ENCODE results near the gene ENTHD1. TPM values are rescaled to one million over a fixed set of nuclear protein-coding genes. Genes with fewer than 3 reads are reported as not detected.

Gene ENTHD1
- total RNA-seq, 4 donors from 2014 or later, result not detected

DNA sequence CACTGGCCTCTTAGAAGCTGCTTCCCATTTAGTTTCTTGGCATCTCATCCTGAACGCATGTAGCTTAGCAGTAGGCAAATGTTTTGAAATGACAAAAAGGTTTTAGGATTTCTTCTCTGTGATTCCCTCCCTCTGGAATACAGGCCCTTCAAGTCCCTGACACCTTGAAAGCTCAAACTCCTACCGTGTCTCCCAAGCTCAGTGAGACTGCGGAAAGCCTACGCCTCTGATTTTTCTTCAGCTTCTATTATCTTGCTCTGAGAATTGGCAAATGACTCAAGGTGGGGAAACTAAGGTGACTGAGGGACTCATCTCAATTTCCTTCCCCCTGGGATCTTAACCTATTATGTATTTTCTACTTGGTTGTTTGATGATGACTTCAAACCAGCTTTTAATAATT lies 130.3 kb downstream of the ENTHD1 start:
- TF ChIP-seq, protein P1, sequence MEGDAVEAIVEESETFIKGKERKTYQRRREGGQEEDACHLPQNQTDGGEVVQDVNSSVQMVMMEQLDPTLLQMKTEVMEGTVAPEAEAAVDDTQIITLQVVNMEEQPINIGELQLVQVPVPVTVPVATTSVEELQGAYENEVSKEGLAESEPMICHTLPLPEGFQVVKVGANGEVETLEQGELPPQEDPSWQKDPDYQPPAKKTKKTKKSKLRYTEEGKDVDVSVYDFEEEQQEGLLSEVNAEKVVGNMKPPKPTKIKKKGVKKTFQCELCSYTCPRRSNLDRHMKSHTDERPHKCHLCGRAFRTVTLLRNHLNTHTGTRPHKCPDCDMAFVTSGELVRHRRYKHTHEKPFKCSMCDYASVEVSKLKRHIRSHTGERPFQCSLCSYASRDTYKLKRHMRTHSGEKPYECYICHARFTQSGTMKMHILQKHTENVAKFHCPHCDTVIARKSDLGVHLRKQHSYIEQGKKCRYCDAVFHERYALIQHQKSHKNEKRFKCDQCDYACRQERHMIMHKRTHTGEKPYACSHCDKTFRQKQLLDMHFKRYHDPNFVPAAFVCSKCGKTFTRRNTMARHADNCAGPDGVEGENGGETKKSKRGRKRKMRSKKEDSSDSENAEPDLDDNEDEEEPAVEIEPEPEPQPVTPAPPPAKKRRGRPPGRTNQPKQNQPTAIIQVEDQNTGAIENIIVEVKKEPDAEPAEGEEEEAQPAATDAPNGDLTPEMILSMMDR (IDR thresholded peaks at IDR 0.05), result no peak
- TF ChIP-seq POLR2A (IDR thresholded peaks at IDR 0.05), result no peak
- H3K4me3 ChIP-seq (ENCODE audit: low read depth, poor library complexity, severe bottlenecking), result no peak overlapping the region
- WGBS, 2 donors, result 73 to 79% methylated on average over 4 of the region's 4 CpGs
- intact Hi-C loops (cut with DNase I; ENCODE audit: low total_unique reads), result no loop called here
- no peak for DNase-seq (ENCODE audit: low spot score in 2 of 2)

DNA sequence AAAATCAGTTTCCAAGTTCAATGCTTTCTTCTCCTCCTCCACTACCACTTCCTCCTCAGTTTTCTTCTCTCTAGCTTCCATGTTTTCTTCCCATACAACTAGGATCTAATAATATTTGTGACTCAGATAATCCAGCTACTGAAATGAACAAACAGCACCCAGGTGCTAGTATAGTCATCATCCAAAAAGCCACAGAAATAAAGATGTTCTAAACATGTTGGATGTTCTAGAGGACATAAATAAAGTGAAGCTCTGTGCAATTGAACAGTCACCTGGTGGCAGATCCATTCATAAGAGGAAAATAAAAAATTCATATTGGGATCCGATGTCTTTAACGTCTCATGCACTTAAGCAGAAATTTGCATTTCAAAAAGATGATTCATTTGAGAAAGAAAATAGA lies 142.8 kb downstream of the ENTHD1 start:
- intact Hi-C loops (cut with DNase I; ENCODE audit: low total_unique reads), result no loop called here
- no peak for DNase-seq (ENCODE audit: low spot score in 2 of 2)
- no peak overlapping the region for H3K4me3 ChIP-seq (ENCODE audit: low read depth, poor library complexity, severe bottlenecking)
- TF ChIP-seq, protein P1 (IDR thresholded peaks at IDR 0.05), result no peak
- no peak for TF ChIP-seq POLR2A (IDR thresholded peaks at IDR 0.05)
- 60 to 65% methylated on average over 2 of the region's 2 CpGs for WGBS, 2 donors

DNA sequence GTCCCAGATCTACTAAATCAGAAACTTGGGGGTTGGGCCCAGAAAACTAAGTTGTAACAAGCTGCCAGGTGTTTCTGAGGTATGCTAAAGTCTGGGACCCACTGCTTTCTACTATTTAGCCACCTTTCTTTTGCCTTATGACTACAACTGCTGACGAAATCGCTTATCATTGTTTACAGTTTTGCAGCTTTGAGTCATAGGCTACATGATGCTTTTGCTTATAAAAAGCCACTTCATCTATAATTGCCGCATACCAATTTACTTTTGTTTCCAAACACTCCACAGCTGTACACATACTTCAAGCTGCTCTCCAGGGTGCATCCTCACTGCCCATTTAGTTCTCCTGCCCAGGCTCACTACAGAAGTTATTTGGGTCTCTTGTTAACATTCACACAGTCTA lies 144.7 kb downstream of the ENTHD1 start:
- TF ChIP-seq, protein P1 (IDR thresholded peaks at IDR 0.05), result no peak
- TF ChIP-seq POLR2A (IDR thresholded peaks at IDR 0.05), result no peak
- intact Hi-C loops (cut with DNase I; ENCODE audit: low total_unique reads), result no loop called here
- H3K4me3 ChIP-seq (ENCODE audit: low read depth, poor library complexity, severe bottlenecking), result no peak overlapping the region
- DNase-seq (ENCODE audit: low spot score in 2 of 2), result no peak
- whole genome bisulfite sequencing, 2 donors, result 73 to 87% methylated on average over 3 of the region's 3 CpGs

DNA sequence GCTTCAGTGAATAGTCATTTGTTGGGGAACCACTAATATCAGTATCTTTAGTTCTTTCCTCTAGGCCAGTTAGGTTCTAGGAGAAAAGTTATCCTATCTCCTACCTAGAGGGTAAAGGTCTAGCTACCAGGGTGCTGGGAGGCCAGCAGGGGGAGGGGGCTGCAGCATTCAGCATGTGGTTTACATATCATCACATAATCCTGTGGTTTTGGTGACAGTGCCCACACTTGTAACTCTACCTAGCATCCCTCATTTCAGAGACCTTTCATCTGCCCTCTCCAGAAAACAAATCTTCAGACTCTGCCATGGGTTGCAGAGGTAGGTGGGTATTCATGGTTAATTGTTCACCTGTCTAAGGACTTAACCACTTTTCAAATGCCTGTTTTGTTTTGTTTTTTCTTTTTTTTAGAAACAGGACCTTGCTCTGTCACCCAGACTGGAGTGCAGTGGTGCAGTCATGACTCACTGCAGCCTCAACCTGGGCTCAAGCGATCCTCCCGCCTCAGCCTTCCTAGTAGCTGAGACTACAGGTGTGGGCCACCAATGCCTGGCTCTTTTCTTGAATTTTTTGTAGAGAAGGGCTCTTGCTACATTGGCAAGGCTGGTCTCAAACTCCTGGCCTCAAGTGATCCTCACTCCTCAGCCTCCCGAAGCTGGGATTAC lies 146.8 kb downstream of the ENTHD1 start:
- 94 to 95% methylated on average over 3 of the region's 3 CpGs for WGBS, 2 donors
- intact Hi-C loops (cut with DNase I; ENCODE audit: low total_unique reads), result no loop called here
- TF ChIP-seq, protein P1 (IDR thresholded peaks at IDR 0.05), result no peak
- no peak for TF ChIP-seq POLR2A (IDR thresholded peaks at IDR 0.05)
- no peak overlapping the region for H3K4me3 ChIP-seq (ENCODE audit: low read depth, poor library complexity, severe bottlenecking)
- DNase-seq (ENCODE audit: low spot score in 2 of 2), result no peak

DNA sequence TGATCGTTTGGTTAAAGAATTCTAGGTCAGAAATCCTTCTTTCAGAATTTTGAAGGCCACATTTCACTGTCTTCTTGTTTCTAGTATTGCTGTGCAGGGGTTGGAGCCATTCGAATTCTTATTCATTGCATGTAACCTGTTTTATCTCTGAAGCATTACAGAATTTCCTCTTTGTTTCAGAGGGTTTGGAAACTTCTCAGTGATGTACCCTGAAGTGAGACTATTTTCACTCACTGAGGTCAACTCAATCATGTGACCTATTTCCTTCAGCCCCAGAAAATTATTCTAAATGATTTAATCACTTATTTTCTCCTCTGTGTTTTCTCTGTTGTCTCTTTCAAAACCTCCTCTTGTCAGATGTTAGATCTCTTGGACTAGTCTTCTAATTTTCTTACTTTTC lies 147.8 kb downstream of the ENTHD1 start:
- WGBS, 2 donors, result 75 to 76% methylated on average over 2 of the region's 2 CpGs
- TF ChIP-seq, protein P1 (IDR thresholded peaks at IDR 0.05), result no peak
- no peak for TF ChIP-seq POLR2A (IDR thresholded peaks at IDR 0.05)

DNA sequence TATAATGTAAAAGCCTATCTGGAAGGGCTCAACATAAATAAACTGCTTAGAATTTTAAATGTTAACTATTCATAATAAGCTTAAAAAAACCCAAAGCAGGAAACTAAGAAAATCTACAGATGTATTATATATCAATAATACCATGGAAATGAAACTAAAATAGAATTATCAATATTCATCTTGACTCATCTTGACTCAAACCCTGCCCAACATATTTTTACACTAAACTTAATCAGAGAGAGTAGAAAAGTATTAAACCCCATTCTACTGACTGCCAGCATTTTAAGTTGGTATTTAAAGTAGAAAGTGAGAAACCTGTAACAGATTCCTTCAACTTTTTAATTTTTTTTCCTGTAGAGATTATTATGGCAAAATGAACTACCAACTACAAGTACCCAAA lies 149.2 kb downstream of the ENTHD1 start:
- TF ChIP-seq, protein P1 (IDR thresholded peaks at IDR 0.05), result no peak
- TF ChIP-seq POLR2A (IDR thresholded peaks at IDR 0.05), result no peak
- intact Hi-C loops (cut with DNase I; ENCODE audit: low total_unique reads), result no loop called here
- no peak overlapping the region for H3K4me3 ChIP-seq (ENCODE audit: low read depth, poor library complexity, severe bottlenecking)
- DNase-seq (ENCODE audit: low spot score in 2 of 2), result no peak

More for the DNA sequence above, 147.8 kb downstream of the ENTHD1 start:
- intact Hi-C loops (cut with DNase I; ENCODE audit: low total_unique reads), result no loop called here
- H3K4me3 ChIP-seq (ENCODE audit: low read depth, poor library complexity, severe bottlenecking), result no peak overlapping the region
- no peak for DNase-seq (ENCODE audit: low spot score in 2 of 2)
